ENCODE results near the gene UGT1A10. TPM values are rescaled to one million over a fixed set of nuclear protein-coding genes. Genes with fewer than 3 reads are reported as not detected.

Gene UGT1A10
- total RNA-seq, 1 experiment from 2014 or later = not detected

DNA sequence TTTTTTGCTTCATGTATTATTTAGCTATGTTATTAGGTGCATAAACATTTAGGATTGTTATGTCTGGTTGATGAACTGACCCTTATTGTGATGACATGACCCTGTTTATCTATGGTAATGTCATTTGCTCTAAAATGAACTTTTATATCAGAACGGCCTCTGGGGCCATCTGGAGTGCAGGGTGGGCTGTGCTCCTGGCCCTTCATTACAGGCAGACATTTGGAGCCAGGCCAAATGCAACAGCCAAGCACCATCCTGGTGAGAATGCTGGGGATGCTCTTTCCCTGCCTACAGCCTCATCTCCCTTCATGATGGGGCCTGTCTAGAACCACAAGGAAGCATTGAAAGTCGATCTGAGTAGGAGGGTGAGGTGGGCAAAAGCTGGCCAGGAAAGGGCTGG is 180.1 kb downstream of the UGT1A10 start:
- Histone ChIP-seq H3K27ac (no peak overlapping the region), H3K27me3 (no peaks in the 10 kb centered on the region; the same call in 1 of the 2 replicates)

DNA sequence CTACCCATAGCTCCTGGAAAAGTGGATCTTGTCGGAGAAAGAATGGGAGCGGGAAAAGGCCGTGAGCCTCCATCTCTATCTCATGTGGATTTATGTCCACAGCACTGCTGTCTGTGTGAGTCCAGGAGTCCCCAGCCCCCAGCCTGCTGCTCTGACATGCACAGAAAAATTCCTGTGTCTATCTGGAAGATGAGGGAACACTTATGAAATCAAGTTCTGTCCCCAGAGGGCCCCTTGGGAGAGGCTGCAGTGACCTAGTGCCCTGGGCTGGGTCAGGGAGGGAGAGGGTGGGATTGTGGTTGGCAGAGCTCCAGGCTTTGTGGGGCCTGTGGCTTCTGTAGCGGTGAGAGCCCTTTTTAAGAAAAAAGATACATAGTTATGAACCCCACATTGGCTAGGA is 180.5 kb downstream of the UGT1A10 start:
- Histone ChIP-seq H3K4me3 (no peak overlapping the region), H3K27me3 (no peaks in the 10 kb centered on the region; the same call in none of the 2 replicates), H3K9me3 (replicated peaks) (no peaks in the 10 kb centered on the region), H3K4me1 (peaks cover 3% of the 10 kb centered on the region; the same call in 1 of the 2 replicates), H3K36me3 (no peaks in the 10 kb centered on the region), H3K27ac (no peak overlapping the region)
- no peak for DNase-seq

More for the DNA sequence above, 180.1 kb downstream of the UGT1A10 start:
- peak in 1 of 2 experiments; percentile 21 for DNase-seq
- Histone ChIP-seq H3K4me3 (no peak overlapping the region), H3K4me1 (peaks cover 3% of the 10 kb centered on the region; the same call in 1 of the 2 replicates), H3K36me3 (no peaks in the 10 kb centered on the region), H3K9me3 (replicated peaks) (no peaks in the 10 kb centered on the region)

DNA sequence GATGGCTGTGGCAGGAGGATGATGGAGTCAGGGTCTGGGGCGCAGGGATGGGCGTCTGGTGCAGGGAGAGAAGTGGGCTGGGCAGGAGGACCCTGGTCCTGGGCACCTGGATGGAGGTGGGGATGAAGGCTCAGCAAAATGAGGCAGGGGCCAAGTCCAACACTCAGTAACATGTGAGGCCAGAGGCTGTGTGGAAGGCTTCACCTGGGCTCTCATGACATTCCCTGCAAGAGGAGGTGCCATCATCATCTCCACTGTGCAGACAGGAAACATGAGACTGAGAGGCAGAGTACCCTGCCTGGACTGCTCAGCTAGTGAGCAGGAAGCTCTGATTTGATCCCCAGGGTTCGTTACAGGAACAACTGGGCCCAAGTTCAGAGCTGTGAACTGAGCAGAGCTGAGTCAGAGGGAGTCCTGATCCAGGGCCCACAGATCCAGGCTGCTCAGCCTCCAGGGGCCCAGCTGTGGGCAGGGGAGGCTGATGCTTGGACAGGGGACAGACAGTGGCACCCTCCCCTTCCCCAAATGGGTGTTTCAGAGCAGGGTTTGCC is 181.2 kb downstream of the UGT1A10 start:
- Histone ChIP-seq H3K4me3 (no peak overlapping the region), H3K27me3 (no peaks in the 10 kb centered on the region; the same call in none of the 2 replicates), H3K27ac (no peak overlapping the region), H3K36me3 (no peaks in the 10 kb centered on the region), H3K9me3 (replicated peaks) (no peaks in the 10 kb centered on the region), H3K4me1 (peaks cover 3% of the 10 kb centered on the region; the same call in 1 of the 2 replicates)
- no peak for DNase-seq

DNA sequence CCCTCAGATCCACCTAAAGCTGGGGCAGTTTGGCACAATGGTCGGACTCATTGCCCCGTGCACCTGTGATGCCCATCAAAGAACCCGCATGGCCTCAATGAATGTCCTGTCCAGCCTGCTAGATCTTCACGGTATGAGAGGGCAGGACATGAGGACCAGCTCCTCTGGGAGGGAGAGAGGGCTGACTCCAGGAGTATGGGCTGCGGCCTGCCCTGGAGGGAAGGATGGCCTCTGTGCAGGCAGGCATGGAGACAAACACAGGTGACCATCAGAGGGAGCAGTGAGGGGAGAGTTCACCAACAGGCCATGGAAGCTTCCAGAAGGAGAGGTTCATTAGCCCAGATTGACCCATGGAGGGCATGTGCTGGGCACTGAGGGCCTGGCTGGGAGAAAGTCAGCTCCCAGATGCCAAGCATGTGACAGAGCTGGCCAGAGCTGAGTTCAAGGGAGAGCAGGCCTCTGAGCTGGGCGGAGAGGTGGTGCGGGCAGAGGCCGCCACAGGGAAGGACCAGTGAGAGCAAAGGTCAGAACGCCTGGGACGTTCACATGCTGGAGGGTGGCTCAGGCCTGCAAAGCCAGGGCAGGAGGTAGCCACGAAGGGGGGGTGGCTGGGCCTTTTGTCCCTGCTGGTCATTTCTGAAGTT is 181.9 kb downstream of the UGT1A10 start:
- no peaks in the 10 kb centered on the region for H3K36me3 ChIP-seq
- no peaks in the 10 kb centered on the region for H3K9me3 ChIP-seq (replicated peaks)
- no peak overlapping the region for H3K27ac ChIP-seq
- H3K27me3 ChIP-seq = no peaks in the 10 kb centered on the region; the same call in none of the 2 replicates
- DNase-seq = no peak
- H3K4me1 ChIP-seq = peaks cover 3% of the 10 kb centered on the region; the same call in 1 of the 2 replicates
- H3K4me3 ChIP-seq = no peak overlapping the region

DNA sequence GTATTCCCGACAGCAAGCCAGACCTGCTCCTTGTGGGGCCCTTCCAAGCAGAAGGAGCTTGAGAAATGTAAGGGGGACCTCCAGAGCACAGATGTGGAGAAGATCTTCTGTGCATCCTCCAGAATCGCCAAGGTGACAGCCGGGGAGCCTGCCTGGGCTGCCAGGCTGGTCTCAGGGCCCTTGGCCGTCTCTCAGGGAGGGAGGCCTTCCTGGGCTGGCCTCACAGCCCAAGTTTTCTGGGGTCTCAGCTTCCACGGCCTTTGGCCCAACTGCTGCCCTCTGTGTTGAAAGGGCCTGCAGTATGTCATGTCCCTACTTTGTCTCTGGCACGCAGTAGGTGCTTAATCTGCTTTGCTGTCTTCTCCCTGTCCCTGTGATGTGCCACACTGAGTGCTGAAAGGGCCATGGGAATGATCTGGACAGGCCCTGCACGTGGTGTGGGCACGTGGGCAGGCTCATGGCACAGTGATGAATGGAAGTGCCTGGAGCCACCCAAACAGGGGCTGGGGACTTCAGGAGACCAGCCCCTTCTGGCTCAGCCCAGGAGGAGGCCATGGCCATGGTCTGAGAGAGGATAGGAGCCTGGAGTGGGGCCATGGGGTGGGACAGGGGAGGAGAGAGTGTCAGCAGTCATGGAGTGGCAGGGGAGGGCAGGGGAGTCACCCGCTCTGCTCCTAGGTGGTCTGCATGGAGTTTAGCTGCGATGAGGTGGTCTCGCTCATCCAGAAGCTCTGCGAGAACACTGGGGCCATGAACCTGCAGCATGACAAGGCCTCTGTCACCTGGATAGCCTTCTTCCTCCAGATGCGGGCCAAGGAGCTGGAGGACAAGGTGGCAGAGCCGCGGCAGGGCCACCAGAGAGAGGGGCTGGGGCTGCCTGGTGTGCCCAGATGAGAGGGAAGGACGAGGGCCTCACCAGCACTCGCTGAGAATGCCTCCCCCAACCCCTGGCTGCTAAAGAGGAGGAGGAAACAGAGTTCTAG is 182.7 kb downstream of the UGT1A10 start:
- Histone ChIP-seq H3K9me3 (replicated peaks) (no peaks in the 10 kb centered on the region), H3K4me3 (no peak overlapping the region), H3K27ac (no peak overlapping the region), H3K4me1 (peaks cover 3% of the 10 kb centered on the region; the same call in 1 of the 2 replicates), H3K27me3 (no peaks in the 10 kb centered on the region; the same call in none of the 2 replicates), H3K36me3 (no peaks in the 10 kb centered on the region)
- DNase-seq = no peak

DNA sequence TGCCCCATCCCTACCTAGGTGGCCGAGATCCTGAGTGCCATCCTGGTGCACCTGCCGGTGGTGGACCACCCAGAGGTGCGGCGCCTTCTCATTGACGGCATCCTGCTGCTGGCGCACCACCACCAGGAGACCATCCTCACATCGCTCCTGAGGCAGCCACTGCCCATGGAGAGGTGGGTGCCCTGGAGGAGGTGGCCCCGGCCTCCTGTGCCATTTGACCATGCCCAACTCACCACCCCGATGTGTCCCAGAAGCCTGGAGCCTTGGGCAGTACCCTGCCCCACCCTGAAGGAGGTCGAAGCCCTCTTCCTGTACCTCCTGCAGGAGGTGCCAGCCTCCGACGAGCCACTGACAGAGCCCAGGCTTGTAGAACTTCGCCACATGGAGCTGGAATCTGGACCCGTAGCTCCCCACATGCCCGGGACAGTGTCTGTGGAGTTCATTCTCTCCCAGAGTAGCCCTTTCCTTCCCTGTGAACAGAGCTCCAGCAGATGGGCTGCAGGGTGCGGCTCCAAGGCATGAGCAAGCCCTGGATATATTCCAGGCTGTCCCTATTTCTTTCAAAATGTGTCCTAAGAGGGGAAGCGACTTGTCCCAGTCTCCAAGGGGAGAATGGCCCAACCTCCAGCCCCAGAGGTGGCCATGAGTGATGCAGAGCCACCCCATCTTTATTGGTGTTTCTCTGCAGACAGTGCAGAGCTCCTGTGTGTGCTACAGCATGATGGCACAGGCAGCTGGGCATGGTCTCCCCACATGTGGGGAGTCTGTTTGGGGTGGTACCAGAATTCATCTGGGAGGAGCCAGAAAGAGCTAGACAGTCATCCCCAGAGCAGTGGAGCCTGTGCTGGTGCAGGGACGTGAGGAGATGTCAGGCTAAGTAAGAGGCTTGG is 183.9 kb downstream of the UGT1A10 start:
- Histone ChIP-seq H3K27me3 (no peaks in the 10 kb centered on the region; the same call in none of the 2 replicates), H3K36me3 (no peaks in the 10 kb centered on the region), H3K9me3 (replicated peaks) (no peaks in the 10 kb centered on the region), H3K4me3 (no peak overlapping the region), H3K4me1 (peaks cover 3% of the 10 kb centered on the region; the same call in 1 of the 2 replicates), H3K27ac (no peak overlapping the region)
- no peak for DNase-seq

DNA sequence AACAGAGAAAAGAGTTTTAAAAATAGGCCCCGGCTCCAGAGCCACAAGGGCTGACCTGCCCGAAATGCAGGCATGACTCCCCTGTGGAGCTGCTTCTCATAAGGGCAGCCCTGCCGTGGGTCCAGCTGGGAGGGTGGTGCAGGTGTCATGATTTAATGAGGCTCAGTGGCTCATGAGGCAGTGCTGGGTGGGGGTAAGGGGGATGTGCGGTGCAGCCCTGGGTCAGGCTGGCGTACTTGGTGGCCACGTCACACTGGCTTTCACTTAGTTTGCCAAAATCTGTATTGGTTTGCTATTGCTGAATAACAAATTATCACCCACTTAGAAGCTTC is 184.5 kb downstream of the UGT1A10 start:
- no peaks in the 10 kb centered on the region for H3K36me3 ChIP-seq
- no peaks in the 10 kb centered on the region for H3K9me3 ChIP-seq (replicated peaks)
- no peaks in the 10 kb centered on the region; the same call in none of the 2 replicates for H3K27me3 ChIP-seq
- peaks cover 3% of the 10 kb centered on the region; the same call in 1 of the 2 replicates for H3K4me1 ChIP-seq
- no peak overlapping the region for H3K4me3 ChIP-seq
- DNase-seq = no peak
- H3K27ac ChIP-seq = no peak overlapping the region

DNA sequence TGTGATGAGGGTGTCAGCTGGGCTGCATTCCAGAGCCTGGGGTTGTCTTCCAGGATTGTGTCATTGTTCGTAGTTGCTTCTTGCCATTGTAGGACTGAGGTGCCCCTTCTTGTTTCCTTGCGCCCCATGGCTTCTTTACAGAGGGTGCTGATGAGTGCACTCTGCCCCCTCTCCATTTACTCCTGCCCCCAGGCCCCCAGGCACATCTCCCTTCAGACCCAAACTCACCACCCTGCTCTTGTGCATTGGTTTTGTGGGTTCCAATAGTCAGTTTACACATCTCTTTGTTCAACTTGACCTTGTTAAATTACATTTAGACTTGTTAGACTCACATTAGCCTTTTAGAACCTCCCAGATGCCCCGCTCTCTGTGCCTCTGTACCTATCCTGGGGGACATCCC is 184.9 kb downstream of the UGT1A10 start:
- H3K27me3 ChIP-seq = no peaks in the 10 kb centered on the region; the same call in 1 of the 2 replicates
- no peak overlapping the region for H3K4me3 ChIP-seq
- H3K9me3 ChIP-seq (replicated peaks) = no peaks in the 10 kb centered on the region
- DNase-seq = no peak
- H3K4me1 ChIP-seq = peaks cover 3% of the 10 kb centered on the region; the same call in 1 of the 2 replicates
- no peak overlapping the region for H3K27ac ChIP-seq
- H3K36me3 ChIP-seq = no peaks in the 10 kb centered on the region

DNA sequence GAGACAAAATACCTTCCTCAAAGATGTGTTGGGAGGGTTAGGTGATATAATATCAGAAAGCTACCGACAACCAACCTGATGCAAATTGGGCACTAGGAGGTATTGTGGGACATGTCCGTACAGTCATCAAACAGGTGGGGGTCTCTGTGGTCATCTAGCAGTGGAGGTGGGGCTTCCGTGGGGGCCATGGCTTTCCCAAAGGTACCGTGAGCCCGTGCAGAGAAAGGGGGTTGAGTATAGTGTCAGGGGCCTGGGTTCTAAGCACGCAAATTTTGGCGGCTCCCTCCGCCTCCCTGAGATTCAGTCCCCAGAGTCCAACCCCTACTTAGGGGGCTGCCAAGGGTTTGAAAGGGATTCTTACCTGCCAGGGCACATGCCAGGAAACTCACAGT is 185.5 kb downstream of the UGT1A10 start:
- no peaks in the 10 kb centered on the region; the same call in 1 of the 2 replicates for H3K27me3 ChIP-seq
- no peaks in the 10 kb centered on the region; the same call in 1 of the 2 replicates for H3K4me1 ChIP-seq
- no peak overlapping the region for H3K4me3 ChIP-seq
- no peak overlapping the region for H3K27ac ChIP-seq
- H3K9me3 ChIP-seq (replicated peaks) = no peaks in the 10 kb centered on the region
- no peaks in the 10 kb centered on the region for H3K36me3 ChIP-seq
- no peak for DNase-seq

DNA sequence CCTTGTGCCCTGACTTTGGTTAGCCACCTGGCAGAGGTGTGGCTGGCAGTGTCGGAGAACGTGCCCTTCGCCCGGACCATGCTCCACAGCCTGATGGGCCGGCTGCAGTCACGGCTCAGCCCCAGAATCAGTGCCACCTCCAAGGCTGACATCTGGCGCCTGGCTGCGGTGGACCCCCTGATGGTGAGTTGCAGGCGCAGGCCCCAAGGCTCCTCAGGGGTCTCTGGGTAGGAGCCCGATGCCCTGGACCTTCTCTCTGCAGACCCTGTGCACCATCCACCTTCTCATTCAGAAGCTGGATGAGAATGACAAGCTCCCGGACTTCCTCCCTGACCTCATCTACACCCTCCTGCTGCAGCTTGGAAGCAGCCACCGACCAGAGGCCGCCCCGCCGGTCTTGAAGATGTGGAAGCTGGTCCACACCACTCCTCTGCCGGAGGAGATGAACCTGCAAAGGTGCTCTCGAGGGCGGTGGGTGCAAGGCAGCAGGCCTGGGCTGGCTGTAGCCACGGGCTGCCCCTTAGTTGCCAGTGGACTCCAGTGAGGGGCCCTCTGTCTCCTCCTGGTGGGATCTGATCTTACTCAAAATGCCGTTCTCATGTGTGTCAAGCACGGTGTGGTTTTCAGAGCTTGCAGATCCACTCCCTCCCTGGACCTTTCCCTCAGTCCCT is 186.0 kb downstream of the UGT1A10 start:
- H3K4me3 ChIP-seq = no peak overlapping the region
- no peaks in the 10 kb centered on the region; the same call in 1 of the 2 replicates for H3K27me3 ChIP-seq
- no peaks in the 10 kb centered on the region for H3K9me3 ChIP-seq (replicated peaks)
- DNase-seq = no peak
- H3K27ac ChIP-seq = no peak overlapping the region
- H3K4me1 ChIP-seq = no peaks in the 10 kb centered on the region
- no peaks in the 10 kb centered on the region for H3K36me3 ChIP-seq

Other genes with a start within 250 kb of the UGT1A10 start
- gene USP40, start 69.7 kb upstream of the UGT1A10 start, total RNA-seq (2014; rRNA removed; shearing (Covaris generic)) = 35.0 and 38.4 TPM in 2 replicates
- not detected in 2 replicates for gene UGT1A8, start 18.8 kb upstream of the UGT1A10 start, total RNA-seq (2014; rRNA removed; shearing (Covaris generic))
- not detected in 2 replicates for gene UGT1A9, start 35.5 kb downstream of the UGT1A10 start, total RNA-seq (2014; rRNA removed; shearing (Covaris generic))
- not detected in 2 replicates for gene UGT1A7, start 45.5 kb downstream of the UGT1A10 start, total RNA-seq (2014; rRNA removed; shearing (Covaris generic))
- gene UGT1A6, start 56.4 kb downstream of the UGT1A10 start, total RNA-seq (2014; rRNA removed; shearing (Covaris generic)) = not detected in 2 replicates
- not detected in 2 replicates for gene UGT1A5, start 76.5 kb downstream of the UGT1A10 start, total RNA-seq (2014; rRNA removed; shearing (Covaris generic))
- not detected in 2 replicates for gene UGT1A4, start 82.3 kb downstream of the UGT1A10 start, total RNA-seq (2014; rRNA removed; shearing (Covaris generic))
- not detected in 2 replicates for gene UGT1A3, start 92.6 kb downstream of the UGT1A10 start, total RNA-seq (2014; rRNA removed; shearing (Covaris generic))
- gene UGT1A1, start 123.8 kb downstream of the UGT1A10 start, total RNA-seq (2014; rRNA removed; shearing (Covaris generic)) = not detected in 2 replicates
- gene MROH2A, start 141.9 kb downstream of the UGT1A10 start, total RNA-seq (2014; rRNA removed; shearing (Covaris generic)) = not detected in 2 replicates
- 86.1 and 90.8 TPM in 2 replicates for gene HJURP, start 218.1 kb downstream of the UGT1A10 start, total RNA-seq (2014; rRNA removed; shearing (Covaris generic))